ENCODE measurements around the gene CEP70. TPM values are rescaled to one million over a fixed set of nuclear protein-coding genes. Genes with fewer than 3 reads are reported as not detected.

Gene CEP70
- total and polyA plus RNA-seq, 2 of the 13 experiments (the other 11 are each of a cell fraction or from before 2014, with no cell fraction given), result 4.0 to 22.3 TPM

DNA sequence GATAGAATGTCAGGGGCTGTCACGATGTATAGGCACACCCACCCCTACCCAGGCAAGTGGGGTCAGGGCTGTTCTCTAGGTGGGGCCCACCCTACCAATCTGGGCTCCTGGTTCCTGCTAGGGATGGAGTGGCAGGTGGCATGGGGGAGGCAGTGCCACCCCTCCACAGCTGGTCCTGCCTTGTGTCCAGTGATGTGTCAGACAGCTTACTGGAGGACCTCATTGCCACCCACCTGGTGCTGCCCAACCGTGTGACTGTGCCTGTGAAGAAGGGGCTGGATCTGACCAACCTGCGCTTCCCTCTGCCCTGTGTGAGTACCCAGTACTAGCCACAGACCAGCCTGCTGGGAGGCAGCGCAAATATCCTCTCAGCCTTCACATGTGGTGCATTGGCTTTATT lies 132.2 kb downstream of the CEP70 start:
- Histone ChIP-seq H3K4me3 (replicated peaks in 1 of 3; ENCODE audit: insufficient read depth in 1 of 3, low read depth in 2 of 3, low read length in 3 of 3) (no peak overlapping the region), H3K79me2 (ENCODE audit: insufficient read depth, low read length) (no peaks in the 10 kb centered on the region), H3K9ac (ENCODE audit: insufficient read depth, low read depth, low read length) (no peak overlapping the region), H3K4me1 (ENCODE audit: insufficient read depth, low read length) (no peaks in the 10 kb centered on the region), H3K27ac (ENCODE audit: extremely low read length, insufficient read depth, low read length) (no peak overlapping the region), H3K4me2 (ENCODE audit: low read depth, low read length) (no peak overlapping the region), H4K20me1 (ENCODE audit: insufficient read depth, low read length) (no peaks in the 10 kb centered on the region), H3K36me3 (replicated peaks in 1 of 2; ENCODE audit: control insufficient read depth in 1 of 2, insufficient read depth in 2 of 2, low read length in 2 of 2) (no peaks in the 10 kb centered on the region), H3K9me3 (ENCODE audit: low read length) (no peaks in the 10 kb centered on the region), H3K27me3 (ENCODE audit: control insufficient read depth in 1 of 2, insufficient read depth in 2 of 2, low read length in 2 of 2) (no peaks in the 10 kb centered on the region), H2AFZ (ENCODE audit: low read length) (no peak overlapping the region)
- POLR2A ChIA-PET, result no interaction called here
- TF ChIP-seq ARID2 (CRISPR knock-in tag; IDR thresholded peaks at IDR 0.05; ENCODE audit: borderline replicate concordance), result no peak
- TF ChIP-seq ZNF326 (CRISPR knock-in tag; IDR thresholded peaks at IDR 0.05; ENCODE audit: borderline replicate concordance), result no peak
- TF ChIP-seq HHEX (CRISPR knock-in tag; IDR thresholded peaks at IDR 0.05), result no peak
- TF ChIP-seq EHMT2 (IDR thresholded peaks at IDR 0.05; ENCODE audit: borderline replicate concordance, low read depth, low read length), result no peak
- no peak for TF ChIP-seq CREM (IDR thresholded peaks at IDR 0.05)
- TF ChIP-seq CREM (CRISPR knock-in tag; IDR thresholded peaks at IDR 0.05), result no peak
- no peak for TF ChIP-seq HMG20B (CRISPR knock-in tag; conservative IDR thresholded peaks at IDR 0.05)
- no peak for TF ChIP-seq PHF20 (CRISPR knock-in tag; IDR thresholded peaks at IDR 0.05)
- TF ChIP-seq DPF2 (CRISPR knock-in tag; IDR thresholded peaks at IDR 0.05; ENCODE audit: borderline replicate concordance, low read depth), result no peak
- TF ChIP-seq, protein P1, sequence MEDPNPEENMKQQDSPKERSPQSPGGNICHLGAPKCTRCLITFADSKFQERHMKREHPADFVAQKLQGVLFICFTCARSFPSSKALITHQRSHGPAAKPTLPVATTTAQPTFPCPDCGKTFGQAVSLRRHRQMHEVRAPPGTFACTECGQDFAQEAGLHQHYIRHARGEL (CRISPR knock-in tag; IDR thresholded peaks at IDR 0.05), result no peak
- no peak for TF ChIP-seq POLR2AphosphoS5 (IDR thresholded peaks at IDR 0.05; ENCODE audit: low read depth, low read length)
- no peak for TF ChIP-seq DR1 (CRISPR knock-in tag; IDR thresholded peaks at IDR 0.05)
- TF ChIP-seq, protein P2, sequence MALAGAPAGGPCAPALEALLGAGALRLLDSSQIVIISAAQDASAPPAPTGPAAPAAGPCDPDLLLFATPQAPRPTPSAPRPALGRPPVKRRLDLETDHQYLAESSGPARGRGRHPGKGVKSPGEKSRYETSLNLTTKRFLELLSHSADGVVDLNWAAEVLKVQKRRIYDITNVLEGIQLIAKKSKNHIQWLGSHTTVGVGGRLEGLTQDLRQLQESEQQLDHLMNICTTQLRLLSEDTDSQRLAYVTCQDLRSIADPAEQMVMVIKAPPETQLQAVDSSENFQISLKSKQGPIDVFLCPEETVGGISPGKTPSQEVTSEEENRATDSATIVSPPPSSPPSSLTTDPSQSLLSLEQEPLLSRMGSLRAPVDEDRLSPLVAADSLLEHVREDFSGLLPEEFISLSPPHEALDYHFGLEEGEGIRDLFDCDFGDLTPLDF (CRISPR knock-in tag; IDR thresholded peaks at IDR 0.05), result no peak
- TF ChIP-seq, protein P3, sequence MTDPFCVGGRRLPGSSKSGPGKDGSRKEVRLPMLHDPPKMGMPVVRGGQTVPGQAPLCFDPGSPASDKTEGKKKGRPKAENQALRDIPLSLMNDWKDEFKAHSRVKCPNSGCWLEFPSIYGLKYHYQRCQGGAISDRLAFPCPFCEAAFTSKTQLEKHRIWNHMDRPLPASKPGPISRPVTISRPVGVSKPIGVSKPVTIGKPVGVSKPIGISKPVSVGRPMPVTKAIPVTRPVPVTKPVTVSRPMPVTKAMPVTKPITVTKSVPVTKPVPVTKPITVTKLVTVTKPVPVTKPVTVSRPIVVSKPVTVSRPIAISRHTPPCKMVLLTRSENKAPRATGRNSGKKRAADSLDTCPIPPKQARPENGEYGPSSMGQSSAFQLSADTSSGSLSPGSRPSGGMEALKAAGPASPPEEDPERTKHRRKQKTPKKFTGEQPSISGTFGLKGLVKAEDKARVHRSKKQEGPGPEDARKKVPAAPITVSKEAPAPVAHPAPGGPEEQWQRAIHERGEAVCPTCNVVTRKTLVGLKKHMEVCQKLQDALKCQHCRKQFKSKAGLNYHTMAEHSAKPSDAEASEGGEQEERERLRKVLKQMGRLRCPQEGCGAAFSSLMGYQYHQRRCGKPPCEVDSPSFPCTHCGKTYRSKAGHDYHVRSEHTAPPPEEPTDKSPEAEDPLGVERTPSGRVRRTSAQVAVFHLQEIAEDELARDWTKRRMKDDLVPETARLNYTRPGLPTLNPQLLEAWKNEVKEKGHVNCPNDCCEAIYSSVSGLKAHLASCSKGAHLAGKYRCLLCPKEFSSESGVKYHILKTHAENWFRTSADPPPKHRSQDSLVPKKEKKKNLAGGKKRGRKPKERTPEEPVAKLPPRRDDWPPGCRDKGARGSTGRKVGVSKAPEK (CRISPR knock-in tag; IDR thresholded peaks at IDR 0.05; ENCODE audit: borderline replicate concordance), result no peak
- no peak for TF ChIP-seq PAX8 (CRISPR knock-in tag; IDR thresholded peaks at IDR 0.05; ENCODE audit: borderline replicate concordance)
- TF ChIP-seq PHB2 (IDR thresholded peaks at IDR 0.05; ENCODE audit: partially characterized antibody), result no peak
- TF ChIP-seq GABPA (IDR thresholded peaks at IDR 0.05; ENCODE audit: low read depth, low read length), result no peak
- TF ChIP-seq GABPA (CRISPR knock-in tag; IDR thresholded peaks at IDR 0.05; ENCODE audit: low read depth), result no peak
- CTCF ChIA-PET (ENCODE audit: low intra/inter-chr PET ratio, low total read pairs), result no interaction called here
- DNase-seq (ENCODE audit: low spot score) (no peak), FAIRE-seq (no peak), ATAC-seq (no peak)
- 100% methylated on average over 2 of the region's 4 CpGs for WGBS (ENCODE audit: low lambda C conversion rate)
- intact Hi-C loops (cut with micrococcal nuclease; ENCODE audit: unreplicated experiment), result no loop called here
- BruUV-seq (replicated peaks), result no TSS peak
- in situ Hi-C loops (cut with HindIII; ENCODE audit: extremely low pct_ligation_motif_present, low pct_unique_long_range_greater_than_20kb), result no loop called here
